ENCODE results near the gene SPSB4.

SPSB4 gene

GRCh38 chr3:141055136-141055535, 4.0 kb downstream of the SPSB4 start:
- no peak for DNase-seq

GRCh38 chr3:141055536-141056445, 4.6 kb downstream of the SPSB4 start:
- DNase-seq: no peak

- DNase-seq: no peak
These were observed 5.6 kb downstream of the SPSB4 start for GRCh38 chr3:141056751-141057171.

GRCh38 chr3:141057436-141057835, 6.3 kb downstream of the SPSB4 start:
- no peak for DNase-seq

- DNase-seq: no peak
These were observed 7.0 kb downstream of the SPSB4 start for GRCh38 chr3:141057946-141058800.

- DNase-seq: no peak
These were observed 7.8 kb downstream of the SPSB4 start for GRCh38 chr3:141058996-141059395.

- DNase-seq: no peak
These were observed 8.7 kb downstream of the SPSB4 start for GRCh38 chr3:141059816-141060215.

GRCh38 chr3:141060327-141060726, 9.2 kb downstream of the SPSB4 start:
- no peak for DNase-seq

GRCh38 chr3:141063831-141064230, 12.7 kb downstream of the SPSB4 start:
- DNase-seq: no peak

- no peak for DNase-seq
These were observed 13.2 kb downstream of the SPSB4 start for GRCh38 chr3:141064255-141064926.

GRCh38 chr3:141065258-141065657, 14.1 kb downstream of the SPSB4 start:
- no peak for DNase-seq

- no peak for DNase-seq
These were observed 15.0 kb downstream of the SPSB4 start for GRCh38 chr3:141065841-141066805.

- no peak for DNase-seq
These were observed 16.2 kb downstream of the SPSB4 start for GRCh38 chr3:141067206-141067974.

GRCh38 chr3:141070229-141070628, 19.1 kb downstream of the SPSB4 start:
- no peak for DNase-seq

- no peak for DNase-seq
These were observed 19.7 kb downstream of the SPSB4 start for GRCh38 chr3:141070727-141071357.

- DNase-seq: no peak
These were observed 20.6 kb downstream of the SPSB4 start for GRCh38 chr3:141071681-141072260.

GRCh38 chr3:141072950-141073349, 21.8 kb downstream of the SPSB4 start:
- no peak for DNase-seq

- no peak for DNase-seq
These were observed 22.4 kb downstream of the SPSB4 start for GRCh38 chr3:141073580-141073979.

GRCh38 chr3:141074529-141074928, 23.4 kb downstream of the SPSB4 start:
- no peak for DNase-seq

All from stimulated activated CD4-positive, alpha-beta T cell treated with anti-CD3 and anti-CD28 coated beads, Interleukin-2, amount 100 ng/mL, for 48 hours (primary cell).